Keratinocyte (primary cell): ENCODE measurements around the gene NFAT5. TPM values are rescaled to one million over a fixed set of nuclear protein-coding genes. Genes with fewer than 3 reads are reported as not detected.

ENCODE experiments used
- DNase-seq: peaks from one replicate; pipeline ENCODE4 v3.0.0-alpha.2; 2011; ENCODE audit warnings: low read depth, missing footprints, low spot score
- FAIRE-seq: peaks from 2 replicates; lab custom pipeline; 2011; peaks lifted over from hg19 to GRCh38; lab: Jason Lieb, UNC
- H2AFZ ChIP-seq: 2 replicates; pipeline ENCODE4 v1.6.0; 2012; ENCODE audit warnings: low read length, control low read depth, inconsistent platforms; ENCODE audit not compliant: control insufficient read depth
- H3K27ac ChIP-seq: 2 replicates; pipeline ENCODE4 v1.5.1; 2011; ENCODE audit warnings: low read length; ENCODE audit not compliant: control insufficient read depth, insufficient read depth
- H3K27me3 ChIP-seq: 3 replicates; pipeline ENCODE4 v1.6.0; 2011; ENCODE audit warnings: low read length; ENCODE audit not compliant: control insufficient read depth, insufficient read depth; ENCODE audit errors: extremely low read depth
- H3K36me3 ChIP-seq, 2 experiments: 2 replicates in 1 of 2; 3 replicates in 1 of 2; pipeline ENCODE4 v1.5.1; 2011; ENCODE audit warnings: low read length in 2 of 2, mild to moderate bottlenecking in 1 of 2; ENCODE audit not compliant: control insufficient read depth in 2 of 2, insufficient read depth in 2 of 2; ENCODE audit errors: extremely low read depth in 1 of 2
- H3K4me1 ChIP-seq: 3 replicates; pipeline ENCODE4 v1.5.1; 2011; ENCODE audit warnings: low read length; ENCODE audit not compliant: control insufficient read depth, insufficient read depth; ENCODE audit errors: extremely low read depth
- H3K4me2 ChIP-seq: 3 replicates; pipeline ENCODE4 v1.6.0; 2011; ENCODE audit warnings: low read depth, low read length; ENCODE audit not compliant: control insufficient read depth, insufficient read depth; ENCODE audit errors: extremely low read depth
- H3K4me3 ChIP-seq, 3 experiments: fragments of 200-600 bp in 1 of 3; sonication (generic) in 1 of 3; 2 replicates in 2 of 3; 3 replicates in 1 of 3; pipeline ENCODE4 v1.5.1; 2011 to 2016; ENCODE audit warnings: low read length in 3 of 3, mild to moderate bottlenecking in 3 of 3, control low read depth in 2 of 3, inconsistent platforms in 1 of 3, low read depth in 1 of 3, mixed read lengths in 1 of 3, mixed run types in 1 of 3, moderate library complexity in 1 of 3; ENCODE audit not compliant: control insufficient read depth in 2 of 3, insufficient read depth in 2 of 3; ENCODE audit errors: extremely low read depth in 1 of 3
- H3K79me2 ChIP-seq: 2 replicates; pipeline ENCODE4 v1.6.0; 2012; ENCODE audit warnings: low read length; ENCODE audit not compliant: control insufficient read depth, insufficient read depth
- H3K9ac ChIP-seq: 3 replicates; pipeline ENCODE4 v1.6.0; 2011; ENCODE audit warnings: low read length; ENCODE audit not compliant: control insufficient read depth, insufficient read depth; ENCODE audit errors: extremely low read depth
- H3K9me1 ChIP-seq: 3 replicates; pipeline ENCODE4 v1.6.0; 2011; ENCODE audit warnings: low read length; ENCODE audit not compliant: control insufficient read depth, insufficient read depth; ENCODE audit errors: extremely low read depth
- H3K9me3 ChIP-seq: 2 replicates; pipeline ENCODE4 v1.5.1; 2012; ENCODE audit warnings: low read depth, low read length; ENCODE audit not compliant: control insufficient read depth
- H4K20me1 ChIP-seq: 3 replicates; pipeline ENCODE4 v1.6.0; 2011; ENCODE audit warnings: low read length; ENCODE audit not compliant: control insufficient read depth, insufficient read depth; ENCODE audit errors: extremely low read depth
- EZH2 ChIP-seq: IDR thresholded peaks from one replicate; pipeline ENCODE4 v1.6.1; 2012; ENCODE audit warnings: inconsistent platforms, mild to moderate bottlenecking, low read length, moderate library complexity
- dilution Hi-C: fragments of 300-500 bp; cut with MboI; formaldehyde crosslinking; loops from one replicate; pipeline ENCODE4 v1.7.0; 2020; ENCODE audit warnings: low sequenced_read_pairs; ENCODE audit not compliant: extremely low pct_ligation_motif_present
- polyA plus RNA-seq, 5 experiments: library from polyadenylated mRNA; depleted of rRNA in 3 of 5; stranded (reverse) in 3 of 5; stranded (forward) in 1 of 5; unstranded in 1 of 5; fragments of >200 nt; gene quantifications; 1 replicate in 1 of 5; 2 replicates in 3 of 5; 3 replicates in 1 of 5; pipeline versions ENCODE4 v1.2.1 to v1.2.3, GENCODE V29; 2011 to 2012; ENCODE audit warnings: missing spikeins in 2 of 5, low read depth in 1 of 5, low replicate concordance in 1 of 5
- TF ChIP-seq, protein P1 (sequence below), 3 experiments: IDR thresholded peaks in 1 of 3; conservative IDR thresholded peaks in 1 of 3; optimal IDR thresholded peaks in 1 of 3; 2 replicates in 2 of 3; 3 replicates in 1 of 3; pipeline versions ENCODE3 to v1.5.1; 2011; ENCODE audit warnings: low read length in 3 of 3, mild to moderate bottlenecking in 3 of 3, moderate library complexity in 2 of 3, control low read depth in 1 of 3, inconsistent platforms in 1 of 3; ENCODE audit not compliant: insufficient read depth in 2 of 3; ENCODE audit errors: extremely low read depth in 1 of 3

Gene NFAT5
- polyA plus RNA-seq, 1 donor (not counting 4 experiments of a cell fraction or from before 2014, with no cell fraction given) = 24.9 TPM

DNA sequence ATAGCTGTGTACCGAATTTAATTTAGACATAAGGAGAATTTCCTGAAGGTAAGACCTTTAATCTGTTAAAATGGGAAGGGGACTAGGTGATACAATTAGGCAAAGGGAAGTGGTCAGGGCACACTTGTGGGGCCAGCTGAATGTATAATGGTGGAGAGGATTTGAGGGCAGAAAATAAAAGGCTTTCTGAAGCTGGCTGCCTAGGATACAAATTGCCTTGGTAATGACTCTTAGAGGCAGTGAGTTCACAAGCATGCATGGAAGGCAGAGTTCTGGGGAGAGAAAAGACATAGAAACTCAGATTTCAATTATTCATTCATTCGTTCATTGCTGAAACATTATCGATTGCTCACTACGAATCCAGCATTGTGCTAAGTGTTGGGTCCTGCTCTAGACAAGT is 12.4 kb upstream of the NFAT5 start:
- no peaks in the 10 kb centered on the region for H3K4me1 ChIP-seq
- no peak for DNase-seq
- no peak overlapping the region for H3K9ac ChIP-seq
- H3K27me3 ChIP-seq = no peaks in the 10 kb centered on the region
- no peak overlapping the region for H3K4me3 ChIP-seq
- no peaks in the 10 kb centered on the region for H4K20me1 ChIP-seq
- H3K9me3 ChIP-seq = no peaks in the 10 kb centered on the region
- H3K79me2 ChIP-seq = no peaks in the 10 kb centered on the region
- TF ChIP-seq EZH2 = no peak
- TF ChIP-seq, protein P1, sequence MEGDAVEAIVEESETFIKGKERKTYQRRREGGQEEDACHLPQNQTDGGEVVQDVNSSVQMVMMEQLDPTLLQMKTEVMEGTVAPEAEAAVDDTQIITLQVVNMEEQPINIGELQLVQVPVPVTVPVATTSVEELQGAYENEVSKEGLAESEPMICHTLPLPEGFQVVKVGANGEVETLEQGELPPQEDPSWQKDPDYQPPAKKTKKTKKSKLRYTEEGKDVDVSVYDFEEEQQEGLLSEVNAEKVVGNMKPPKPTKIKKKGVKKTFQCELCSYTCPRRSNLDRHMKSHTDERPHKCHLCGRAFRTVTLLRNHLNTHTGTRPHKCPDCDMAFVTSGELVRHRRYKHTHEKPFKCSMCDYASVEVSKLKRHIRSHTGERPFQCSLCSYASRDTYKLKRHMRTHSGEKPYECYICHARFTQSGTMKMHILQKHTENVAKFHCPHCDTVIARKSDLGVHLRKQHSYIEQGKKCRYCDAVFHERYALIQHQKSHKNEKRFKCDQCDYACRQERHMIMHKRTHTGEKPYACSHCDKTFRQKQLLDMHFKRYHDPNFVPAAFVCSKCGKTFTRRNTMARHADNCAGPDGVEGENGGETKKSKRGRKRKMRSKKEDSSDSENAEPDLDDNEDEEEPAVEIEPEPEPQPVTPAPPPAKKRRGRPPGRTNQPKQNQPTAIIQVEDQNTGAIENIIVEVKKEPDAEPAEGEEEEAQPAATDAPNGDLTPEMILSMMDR (optimal IDR thresholded peaks at IDR 0.05 in 1 of 3, IDR thresholded peaks at IDR 0.05 in 1 of 3, conservative IDR thresholded peaks at IDR 0.05 in 1 of 3; ENCODE audit: extremely low read depth in 1 of 3, insufficient read depth in 2 of 3, low read length in 3 of 3) = no peak
- H3K4me2 ChIP-seq = no peak overlapping the region
- no peaks in the 10 kb centered on the region for H3K9me1 ChIP-seq
- H3K27ac ChIP-seq = no peak overlapping the region
- no peak overlapping the region for H2AFZ ChIP-seq
- FAIRE-seq = no peak
- H3K36me3 ChIP-seq = no peaks in the 10 kb centered on the region
- dilution Hi-C loops = no loop called here

DNA sequence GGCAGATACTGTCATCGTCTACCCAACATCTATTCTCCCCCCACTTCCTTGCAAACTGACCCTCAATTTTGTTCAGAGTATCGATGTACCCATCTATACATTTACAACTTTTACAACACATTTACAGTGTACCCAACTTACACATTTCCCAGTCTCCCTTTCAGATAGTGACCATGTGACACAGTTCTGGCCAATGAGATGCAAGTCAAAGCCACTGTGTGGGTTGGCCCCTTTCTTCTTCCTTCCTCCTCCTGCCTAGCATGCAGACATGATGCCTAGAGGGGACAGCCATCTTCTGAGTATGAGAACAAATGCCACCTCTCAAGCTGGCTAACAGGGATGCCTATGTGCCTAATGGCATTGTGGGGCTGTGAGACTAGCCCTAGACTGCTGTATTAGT is 11.3 kb upstream of the NFAT5 start:
- Histone ChIP-seq H3K36me3 (no peaks in the 10 kb centered on the region), H3K4me2 (no peak overlapping the region), H4K20me1 (no peaks in the 10 kb centered on the region), H3K4me3 (no peak overlapping the region), H3K79me2 (no peaks in the 10 kb centered on the region), H3K4me1 (no peaks in the 10 kb centered on the region), H2AFZ (no peak overlapping the region), H3K27me3 (no peaks in the 10 kb centered on the region), H3K9ac (no peak overlapping the region), H3K9me3 (no peaks in the 10 kb centered on the region), H3K27ac (no peak overlapping the region), H3K9me1 (no peaks in the 10 kb centered on the region)
- FAIRE-seq = no peak
- DNase-seq = no peak
- no peak for TF ChIP-seq EZH2
- TF ChIP-seq, protein P1 (optimal IDR thresholded peaks at IDR 0.05 in 1 of 3, IDR thresholded peaks at IDR 0.05 in 1 of 3, conservative IDR thresholded peaks at IDR 0.05 in 1 of 3; ENCODE audit: extremely low read depth in 1 of 3, insufficient read depth in 2 of 3, low read length in 3 of 3) = no peak
- dilution Hi-C loops = no loop called here
